IMR-90 (cell line): ENCODE data around the gene RETN. TPM values are rescaled to one million over a fixed set of nuclear protein-coding genes. Genes with fewer than 3 reads are reported as not detected.

Experiments used
- ATAC-seq: fragments of 200-7000 bp; cut with Tn5 transposase; 2 replicates; pipeline ENCODE4 v1.9.1; 2020; ENCODE audit warnings: low read depth, mild to moderate bottlenecking, moderate library complexity
- BruUV-seq: library from RNA; stranded (reverse); fragments of 400-500 nt; replicated peaks from 2 replicates; lab custom pipeline; 2021; lab: Mats Ljungman, UMichigan
- CTCF ChIA-PET: fragments of 300-600 bp; formaldehyde crosslinking; extraction: SDS; loops from one replicate; lab custom pipeline; 2021; ENCODE audit warnings: antibody characterized with exemption; lab: Yijun Ruan, JAX
- POLR2A ChIA-PET: fragments of 300-600 bp; sonication (Branson Sonifier 250); formaldehyde crosslinking; loops from one replicate; lab custom pipeline; 2022; ENCODE audit warnings: antibody characterized with exemption; ENCODE audit not compliant: unreplicated experiment; lab: Charles Lee
- DNase-seq: peaks from one replicate; pipeline ENCODE4 v3.0.0; 2013
- H2AFZ ChIP-seq: replicated peaks from 2 replicates; pipeline ENCODE3; 2013; ENCODE audit warnings: low read length, mild to moderate bottlenecking; ENCODE audit not compliant: poor library complexity
- H2AK5ac ChIP-seq: 2 replicates; pipeline ENCODE4 v1.6.1; 2013; ENCODE audit warnings: low read depth, low read length, inconsistent platforms
- H2AK9ac ChIP-seq: replicated peaks from 2 replicates; pipeline ENCODE3; 2013; ENCODE audit warnings: mild to moderate bottlenecking, low read depth, low read length, moderate library complexity; ENCODE audit not compliant: poor library complexity
- H2BK120ac ChIP-seq: 2 replicates; pipeline ENCODE4 v1.6.1; 2013; ENCODE audit warnings: low read depth, low read length, inconsistent platforms
- H2BK15ac ChIP-seq: 3 replicates; pipeline ENCODE4 v1.6.1; 2013; ENCODE audit warnings: low read depth, low read length, inconsistent platforms
- H2BK20ac ChIP-seq: 2 replicates; pipeline ENCODE4 v1.6.1; 2013; ENCODE audit warnings: low read depth, mild to moderate bottlenecking, inconsistent platforms, low read length, moderate library complexity
- H2BK5ac ChIP-seq: 2 replicates; pipeline ENCODE4 v1.6.1; 2013; ENCODE audit warnings: mild to moderate bottlenecking, low read depth, low read length, inconsistent platforms; ENCODE audit not compliant: poor library complexity, severe bottlenecking
- H3K14ac ChIP-seq: replicated peaks from 2 replicates; pipeline ENCODE4 v1.6.1; 2013; ENCODE audit warnings: low read depth, low read length, inconsistent platforms
- H3K18ac ChIP-seq: 2 replicates; pipeline ENCODE4 v1.6.1; 2013; ENCODE audit warnings: low read depth, low read length, control low read depth
- H3K23ac ChIP-seq: 2 replicates; pipeline ENCODE4 v1.6.1; 2013; ENCODE audit warnings: low read depth, low read length, inconsistent platforms
- H3K27ac ChIP-seq: 2 replicates; pipeline ENCODE4 v1.5.1; 2013; ENCODE audit warnings: mild to moderate bottlenecking, control low read depth, low read length; ENCODE audit not compliant: insufficient read depth
- H3K27me3 ChIP-seq: 2 replicates; pipeline ENCODE4 v1.6.1; 2013; ENCODE audit warnings: low read length; ENCODE audit not compliant: control insufficient read depth, insufficient read depth
- H3K36me3 ChIP-seq: 2 replicates; pipeline ENCODE4 v1.6.1; 2013; ENCODE audit warnings: low read length, mixed read lengths; ENCODE audit not compliant: control insufficient read depth, insufficient read depth
- H3K4ac ChIP-seq: 2 replicates; pipeline ENCODE4 v1.6.1; 2013; ENCODE audit warnings: low read depth, low read length, inconsistent platforms
- H3K4me1 ChIP-seq: 2 replicates; pipeline ENCODE4 v1.6.1; 2013; ENCODE audit warnings: low read length, mixed read lengths; ENCODE audit not compliant: control insufficient read depth, insufficient read depth
- H3K4me2 ChIP-seq: 2 replicates; pipeline ENCODE4 v1.6.1; 2013; ENCODE audit warnings: low read depth, mild to moderate bottlenecking, control low read depth, low read length, moderate library complexity
- H3K4me3 ChIP-seq: 2 replicates; pipeline ENCODE4 v1.5.1; 2013; ENCODE audit warnings: low read depth, mild to moderate bottlenecking, control low read depth, low read length, moderate library complexity; ENCODE audit not compliant: insufficient read depth
- H3K56ac ChIP-seq: 2 replicates; pipeline ENCODE4 v1.6.1; 2013; ENCODE audit warnings: low read length, inconsistent platforms; ENCODE audit not compliant: insufficient read depth; ENCODE audit errors: extremely low read depth
- H3K79me1 ChIP-seq, 2 experiments: 2 replicates each; pipeline ENCODE4 v1.6.1; 2013; ENCODE audit warnings: low read length in 2 of 2, inconsistent platforms in 1 of 2, low read depth in 1 of 2
- H3K9ac ChIP-seq: 2 replicates; pipeline ENCODE4 v1.6.1; 2013; ENCODE audit warnings: low read depth, low read length, control low read depth
- H3K9me1 ChIP-seq: 2 replicates; pipeline ENCODE4 v1.6.1; 2013; ENCODE audit warnings: low read length, inconsistent platforms; ENCODE audit not compliant: insufficient read depth
- H3K9me3 ChIP-seq: 2 replicates; pipeline ENCODE4 v1.6.1; 2013; ENCODE audit warnings: low read length; ENCODE audit not compliant: control insufficient read depth, insufficient read depth
- H4K20me1 ChIP-seq: 2 replicates; pipeline ENCODE4 v1.6.1; 2013; ENCODE audit warnings: low read length, inconsistent platforms; ENCODE audit not compliant: insufficient read depth
- H4K5ac ChIP-seq: 2 replicates; pipeline ENCODE4 v1.6.1; 2013; ENCODE audit warnings: mild to moderate bottlenecking, low read depth, low read length, control low read depth
- H4K8ac ChIP-seq, 2 experiments: 2 replicates each; pipeline ENCODE4 v1.6.1; 2013; ENCODE audit warnings: low read depth in 2 of 2, low read length in 2 of 2, control low read depth in 1 of 2, inconsistent platforms in 1 of 2
- H4K91ac ChIP-seq: 2 replicates; pipeline ENCODE4 v1.6.1; 2013; ENCODE audit warnings: low read depth, low read length, inconsistent platforms; ENCODE audit not compliant: insufficient read depth
- BHLHE40 ChIP-seq: fragments of 150-350 bp; IDR thresholded peaks from 2 replicates; pipeline ENCODE4 v1.6.1; 2016; ENCODE audit warnings: mild to moderate bottlenecking, low read depth, low read length
- CEBPB ChIP-seq: IDR thresholded peaks from 2 replicates; pipeline ENCODE4 v1.6.1; 2012; ENCODE audit warnings: low read depth, low read length, improper control_type of control experiment
- FOS ChIP-seq: fragments of 150-350 bp; IDR thresholded peaks from 2 replicates; pipeline ENCODE4 v1.6.1; 2016; ENCODE audit warnings: low read depth, low read length
- MAFK ChIP-seq: IDR thresholded peaks from 2 replicates; pipeline ENCODE4 v1.6.1; 2012; ENCODE audit warnings: low read depth, low read length, improper control_type of control experiment
- MAZ ChIP-seq: IDR thresholded peaks from 2 replicates; pipeline ENCODE4 v1.6.1; 2012; ENCODE audit warnings: low read depth, mild to moderate bottlenecking, low read length, improper control_type of control experiment, moderate library complexity, borderline replicate concordance
- NFE2L2 ChIP-seq: fragments of 150-350 bp; IDR thresholded peaks from 2 replicates; pipeline ENCODE4 v1.6.1; 2016; ENCODE audit warnings: low read depth, mild to moderate bottlenecking, low read length
- POLR2A ChIP-seq: IDR thresholded peaks from 2 replicates; pipeline ENCODE4 v1.6.1; 2012; ENCODE audit warnings: mild to moderate bottlenecking, low read depth, low read length
- RAD21 ChIP-seq: IDR thresholded peaks from 2 replicates; pipeline ENCODE4 v1.6.1; 2012; ENCODE audit warnings: low read length, improper control_type of control experiment
- RCOR1 ChIP-seq: IDR thresholded peaks from 2 replicates; pipeline ENCODE4 v1.6.1; 2012; ENCODE audit warnings: mild to moderate bottlenecking, low read length, improper control_type of control experiment; ENCODE audit not compliant: insufficient replicate concordance
- RFX5 ChIP-seq: IDR thresholded peaks from 2 replicates; pipeline ENCODE4 v1.8.0; 2012; ENCODE audit warnings: low read depth, mild to moderate bottlenecking, low read length, moderate library complexity
- SMC3 ChIP-seq: fragments of 150-350 bp; IDR thresholded peaks from 2 replicates; pipeline ENCODE4 v1.6.1; 2016; ENCODE audit warnings: low read depth, mild to moderate bottlenecking, antibody characterized with exemption, low read length, moderate library complexity
- USF2 ChIP-seq: fragments of 150-350 bp; IDR thresholded peaks from 2 replicates; pipeline ENCODE4 v1.6.1; 2017; ENCODE audit warnings: mild to moderate bottlenecking, antibody characterized with exemption, low read length, low read depth
- WGBS, 2 experiments: methylation state at CpG; one replicate each; pipeline versions ENCODE4 v1.1.5 to v1.1.7; 2013; ENCODE audit warnings: missing lambda C conversion rate in 2 of 2; ENCODE audit not compliant: insufficient read length in 1 of 2; ENCODE audit errors: extremely low coverage in 2 of 2; 5-methylcytosine and 5-hydroxymethylcytosine counted together
- dilution Hi-C: fragments of 300-500 bp; cut with HindIII; formaldehyde crosslinking; loops from one replicate; pipeline ENCODE4 v1.14.3; 2018; ENCODE audit warnings: low sequenced_read_pairs; ENCODE audit not compliant: unreplicated experiment
- in situ Hi-C: fragments of 300-500 bp; cut with MboI; formaldehyde crosslinking; loops from 3 replicates; pipeline ENCODE4 v1.14.3; 2019; ENCODE audit warnings: low sequenced_read_pairs, inconsistent platforms, mixed read lengths
- intact Hi-C: fragments of 100-400 bp; cut with micrococcal nuclease; formaldehyde crosslinking; loops from 2 replicates; pipeline ENCODE4 v1.10.0; 2022
- polyA plus RNA-seq, 3 experiments: library from polyadenylated mRNA; depleted of rRNA; stranded (reverse); fragments of >200 nt; gene quantifications; 2 replicates each; pipeline ENCODE4 v1.2.3, GENCODE V29; 2012; ENCODE audit warnings: low replicate concordance in 1 of 3
- total RNA-seq: library from RNA; depleted of rRNA; stranded (reverse); fragments of >200 nt; gene quantifications from 2 replicates; pipeline ENCODE4 v1.2.3, GENCODE V29; 2012
- TF ChIP-seq, protein P1 (sequence below): conservative IDR thresholded peaks from 2 replicates; pipeline ENCODE4 v1.5.1; 2012; ENCODE audit warnings: mild to moderate bottlenecking, low read depth, low read length, improper control_type of control experiment

RETN gene
- total and polyA plus RNA-seq, 2 of the 4 experiments (the other 2 are of a cell fraction): not detected

DNA sequence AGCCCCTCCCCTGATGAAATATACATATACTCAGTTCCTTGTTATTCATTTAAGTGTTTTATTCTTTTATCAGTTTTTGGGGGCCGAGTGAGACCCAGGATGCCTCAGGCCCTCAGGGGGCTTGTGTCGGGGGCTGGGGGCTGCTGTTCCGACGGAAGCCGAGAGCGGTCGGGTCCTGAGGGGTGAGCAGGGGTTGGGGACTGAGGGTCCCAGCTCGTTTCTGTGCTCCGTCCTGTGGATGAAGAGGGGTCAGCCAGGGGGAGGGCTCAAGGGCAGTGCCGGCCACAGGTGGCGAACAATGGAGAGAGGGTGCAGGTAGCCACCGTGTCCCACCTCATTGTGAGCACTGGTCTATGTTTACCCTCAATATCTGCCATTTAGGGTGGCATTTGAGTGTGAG is 37.3 kb upstream of the RETN start (continued):
- TF ChIP-seq BHLHE40: no peak

- peaks cover 4% of the 10 kb centered on the region; the same call in 1 of the 2 replicates for H3K36me3 ChIP-seq
- H3K9me1 ChIP-seq: peaks cover 8% of the 10 kb centered on the region; the same call in 1 of the 2 replicates
- H3K27ac ChIP-seq: no peak overlapping the region
- H2BK120ac ChIP-seq: no peak overlapping the region
- dilution Hi-C loops (no loop called here), intact Hi-C loops (no loop called here), in situ Hi-C loops (no loop called here)
- H2BK15ac ChIP-seq: no peak overlapping the region
- no peak overlapping the region for H2AK5ac ChIP-seq
- no peak overlapping the region for H3K23ac ChIP-seq
- H3K4me1 ChIP-seq: peaks cover 8% of the 10 kb centered on the region; the same call in 1 of the 2 replicates
- H3K9ac ChIP-seq: no peak overlapping the region
- no peaks in the 10 kb centered on the region for H4K20me1 ChIP-seq
- no peak overlapping the region for H3K56ac ChIP-seq
- no peak overlapping the region for H4K91ac ChIP-seq
- H3K14ac ChIP-seq: no peak overlapping the region
- H4K8ac ChIP-seq: no peak overlapping the region
- no peaks in the 10 kb centered on the region for H3K9me3 ChIP-seq
- no peak overlapping the region for H4K5ac ChIP-seq
- H2BK5ac ChIP-seq: no peak overlapping the region
- ATAC-seq (no peak), DNase-seq (no peak)
- H3K4me2 ChIP-seq: no peak overlapping the region
- H3K79me1 ChIP-seq: peaks cover 0 to 32% of the 10 kb centered on the region in 2 experiments; a peak in 3 of 4 replicates
- WGBS, 2 experiments: 96% methylated on average over 20 of the region's 40 CpGs; no CpG with 5 or more reads in 1 of the 2 experiments
- H3K4ac ChIP-seq: no peak overlapping the region
- H3K18ac ChIP-seq: no peak overlapping the region
- H3K4me3 ChIP-seq: no peak overlapping the region
- H2BK20ac ChIP-seq: no peak overlapping the region
- peaks cover 14% of the 10 kb centered on the region; the same call in 1 of the 2 replicates for H3K27me3 ChIP-seq
- ChIA-PET POLR2A (interaction anchor here (0.6 kb wide), 1 partner anchor 65 kb away, joined by 3 read pairs; no protein-coding TSS in a partner anchor), CTCF (no interaction called here)
- TF ChIP-seq RCOR1: no peak
- TF ChIP-seq, protein P1, sequence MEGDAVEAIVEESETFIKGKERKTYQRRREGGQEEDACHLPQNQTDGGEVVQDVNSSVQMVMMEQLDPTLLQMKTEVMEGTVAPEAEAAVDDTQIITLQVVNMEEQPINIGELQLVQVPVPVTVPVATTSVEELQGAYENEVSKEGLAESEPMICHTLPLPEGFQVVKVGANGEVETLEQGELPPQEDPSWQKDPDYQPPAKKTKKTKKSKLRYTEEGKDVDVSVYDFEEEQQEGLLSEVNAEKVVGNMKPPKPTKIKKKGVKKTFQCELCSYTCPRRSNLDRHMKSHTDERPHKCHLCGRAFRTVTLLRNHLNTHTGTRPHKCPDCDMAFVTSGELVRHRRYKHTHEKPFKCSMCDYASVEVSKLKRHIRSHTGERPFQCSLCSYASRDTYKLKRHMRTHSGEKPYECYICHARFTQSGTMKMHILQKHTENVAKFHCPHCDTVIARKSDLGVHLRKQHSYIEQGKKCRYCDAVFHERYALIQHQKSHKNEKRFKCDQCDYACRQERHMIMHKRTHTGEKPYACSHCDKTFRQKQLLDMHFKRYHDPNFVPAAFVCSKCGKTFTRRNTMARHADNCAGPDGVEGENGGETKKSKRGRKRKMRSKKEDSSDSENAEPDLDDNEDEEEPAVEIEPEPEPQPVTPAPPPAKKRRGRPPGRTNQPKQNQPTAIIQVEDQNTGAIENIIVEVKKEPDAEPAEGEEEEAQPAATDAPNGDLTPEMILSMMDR: no peak
- TF ChIP-seq FOS: no peak
- TF ChIP-seq SMC3: no peak
- no peak for TF ChIP-seq RFX5
- no peak for TF ChIP-seq USF2
- TF ChIP-seq NFE2L2: no peak
- no peak for TF ChIP-seq MAZ
- no peak for TF ChIP-seq CEBPB
- TF ChIP-seq RAD21: no peak
- no peak for TF ChIP-seq POLR2A
- TF ChIP-seq MAFK: no peak
- no TSS peak for BruUV-seq
- H2AK9ac ChIP-seq: peak overlapping the region; percentile 19
- no peak overlapping the region for H2AFZ ChIP-seq
Measured at GRCh38 chr19:7632340-7633203, 36.3 kb upstream of the RETN start.
